HG03280 (cell line): ENCODE data around the gene APOBEC3F.
A peak's percentile ranks its signal among the peaks of the same experiment; 100 is the strongest.
"Not testable (repeated sequence)": the region's sequence is repeated elsewhere in the genome, so short reads cannot be mapped to it uniquely, and the experiment has no call there.

Experiments used
- ATAC-seq: cut with Tn5 transposase; IDR thresholded peaks from one replicate; pipeline ENCODE4 v1.9.1; 2021; ENCODE audit warnings: mild to moderate bottlenecking, moderate library complexity; ENCODE audit not compliant: unreplicated experiment

The APOBEC3F gene

DNA sequence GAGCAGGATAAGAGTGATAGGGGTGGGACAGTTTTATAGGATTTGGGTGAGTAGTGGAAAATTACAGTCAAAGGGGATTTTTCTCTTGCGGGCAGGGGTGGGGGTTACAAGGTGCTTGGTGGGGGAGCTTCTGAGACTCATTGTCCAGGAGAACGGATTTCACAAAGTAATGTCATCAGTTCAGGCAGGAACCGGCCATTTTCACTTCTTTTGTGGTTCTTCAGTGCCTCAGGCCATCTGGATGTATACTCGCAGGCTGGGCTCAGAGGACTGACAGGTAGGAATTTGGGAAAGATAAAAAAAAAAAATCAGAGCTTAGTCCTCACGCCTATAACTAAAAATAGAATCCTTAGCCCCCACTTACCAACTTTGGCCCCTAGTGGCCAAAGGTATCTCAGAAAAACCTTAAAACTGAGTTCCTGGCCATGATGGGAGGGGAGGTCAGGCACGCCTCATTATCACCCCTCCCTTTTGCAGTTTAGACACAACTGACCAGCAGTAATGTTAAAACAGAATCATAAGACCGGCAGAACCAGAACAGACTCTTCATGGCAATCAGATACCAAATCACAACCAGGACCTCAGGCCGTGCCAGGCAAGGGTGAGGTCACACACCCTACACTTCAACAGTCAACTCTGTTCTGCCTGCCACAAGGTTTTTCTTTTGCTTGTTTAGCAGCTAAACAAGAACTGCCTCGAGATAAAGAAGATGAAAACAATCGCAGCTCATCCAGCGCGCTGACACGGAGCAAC lies 27.5 kb downstream of the APOBEC3F start:
- no peak for ATAC-seq

DNA sequence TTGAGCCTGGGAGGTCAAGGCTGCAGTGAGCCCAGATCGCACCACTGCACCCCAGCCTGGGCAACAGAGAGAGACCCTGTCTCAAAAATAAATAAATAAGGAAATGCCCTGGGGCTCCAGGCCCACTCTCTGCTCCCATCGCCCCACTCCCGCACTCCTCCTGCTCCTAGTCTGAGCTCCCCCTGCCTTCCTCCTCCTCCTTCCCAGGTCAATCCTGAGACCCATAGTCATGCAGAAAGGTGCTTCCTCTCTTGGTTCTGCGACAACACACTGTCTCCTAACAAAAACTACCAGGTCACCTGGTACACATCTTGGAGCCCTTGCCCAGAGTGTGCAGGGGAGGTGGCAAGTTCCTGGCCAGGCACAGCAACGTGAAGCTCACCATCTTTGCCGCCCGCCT lies 29.5 kb downstream of the APOBEC3F start:
- ATAC-seq, result no peak

DNA sequence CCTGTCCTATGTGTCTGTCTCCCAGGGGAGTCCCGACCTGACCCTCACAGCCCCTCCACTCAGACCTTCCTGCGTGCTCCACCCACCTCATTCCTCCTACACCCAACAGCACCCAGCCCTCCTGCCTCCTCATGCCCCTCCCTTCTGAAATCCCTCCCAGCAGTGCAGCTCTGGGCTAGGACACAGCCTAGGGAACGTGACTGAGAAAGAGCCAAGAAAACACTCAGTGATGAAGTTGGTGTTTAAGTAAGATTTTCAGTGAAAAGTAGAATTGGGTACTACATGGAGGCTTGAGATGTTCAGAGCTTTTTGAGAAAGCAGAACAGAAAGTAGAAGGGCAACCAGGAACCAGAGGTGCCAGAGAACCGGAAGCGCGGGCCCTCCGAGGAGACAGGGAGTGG lies 31.9 kb downstream of the APOBEC3F start:
- not testable (repeated sequence) for ATAC-seq

DNA sequence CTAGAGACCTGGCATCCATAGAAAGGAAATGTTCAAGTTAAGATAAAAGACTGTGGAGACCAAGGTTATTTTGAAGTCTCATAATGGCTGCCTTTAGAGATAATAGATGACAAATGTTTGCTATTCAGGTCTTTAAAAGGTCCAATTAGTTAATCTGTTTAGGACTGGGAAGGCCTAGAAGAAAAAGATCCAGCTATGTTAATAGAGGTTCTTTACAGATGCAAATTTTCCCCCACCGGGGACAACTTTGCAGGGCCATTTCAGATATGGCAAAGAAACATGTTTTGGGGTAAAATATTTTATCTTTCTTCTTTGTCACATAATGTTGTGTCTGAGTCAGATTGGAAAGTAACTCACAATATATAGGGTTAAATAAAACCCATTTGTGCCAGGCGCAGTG lies 33.3 kb downstream of the APOBEC3F start:
- no peak for ATAC-seq

DNA sequence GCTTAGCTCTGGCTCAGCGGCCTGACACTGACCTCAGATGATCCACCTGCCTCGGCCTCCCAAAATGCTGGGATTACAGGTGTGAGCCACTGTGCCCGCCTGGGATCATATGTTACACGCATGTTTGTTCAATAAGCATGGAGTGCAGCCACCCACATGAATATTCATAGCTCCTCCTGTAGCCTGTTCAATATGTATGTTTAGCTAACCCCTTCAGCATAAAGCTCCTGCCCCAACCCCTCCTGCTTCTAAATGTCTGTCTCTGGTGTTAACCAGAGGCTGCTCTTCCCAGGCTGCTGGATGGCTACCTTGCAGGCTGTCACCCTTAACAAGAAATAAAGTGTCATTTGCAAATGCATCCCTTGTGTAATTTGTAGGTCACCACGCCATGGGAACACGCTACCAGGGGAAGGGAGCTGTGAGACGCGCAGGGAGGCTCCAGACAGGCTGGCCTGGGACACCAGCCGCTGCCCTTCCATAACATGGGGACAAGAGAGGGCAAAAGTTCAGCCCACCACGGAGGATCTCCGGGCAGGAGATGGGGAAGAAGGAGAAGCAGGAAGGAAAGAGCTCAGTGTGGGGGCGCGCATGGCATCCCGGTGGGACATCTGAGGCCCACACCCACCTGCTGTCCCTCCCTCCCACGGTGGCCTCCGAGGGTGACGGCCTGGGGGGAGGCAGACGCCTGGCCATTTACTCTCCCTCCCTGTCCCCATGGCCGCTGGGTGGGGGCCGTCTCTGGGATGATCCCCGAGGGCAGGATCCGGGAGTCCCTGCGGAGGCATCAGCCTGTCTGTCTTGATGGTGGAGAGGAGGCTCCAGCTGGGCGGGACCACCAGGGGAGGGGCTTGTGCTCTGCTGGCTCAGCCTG lies 35.7 kb downstream of the APOBEC3F start:
- not testable (repeated sequence) for ATAC-seq

DNA sequence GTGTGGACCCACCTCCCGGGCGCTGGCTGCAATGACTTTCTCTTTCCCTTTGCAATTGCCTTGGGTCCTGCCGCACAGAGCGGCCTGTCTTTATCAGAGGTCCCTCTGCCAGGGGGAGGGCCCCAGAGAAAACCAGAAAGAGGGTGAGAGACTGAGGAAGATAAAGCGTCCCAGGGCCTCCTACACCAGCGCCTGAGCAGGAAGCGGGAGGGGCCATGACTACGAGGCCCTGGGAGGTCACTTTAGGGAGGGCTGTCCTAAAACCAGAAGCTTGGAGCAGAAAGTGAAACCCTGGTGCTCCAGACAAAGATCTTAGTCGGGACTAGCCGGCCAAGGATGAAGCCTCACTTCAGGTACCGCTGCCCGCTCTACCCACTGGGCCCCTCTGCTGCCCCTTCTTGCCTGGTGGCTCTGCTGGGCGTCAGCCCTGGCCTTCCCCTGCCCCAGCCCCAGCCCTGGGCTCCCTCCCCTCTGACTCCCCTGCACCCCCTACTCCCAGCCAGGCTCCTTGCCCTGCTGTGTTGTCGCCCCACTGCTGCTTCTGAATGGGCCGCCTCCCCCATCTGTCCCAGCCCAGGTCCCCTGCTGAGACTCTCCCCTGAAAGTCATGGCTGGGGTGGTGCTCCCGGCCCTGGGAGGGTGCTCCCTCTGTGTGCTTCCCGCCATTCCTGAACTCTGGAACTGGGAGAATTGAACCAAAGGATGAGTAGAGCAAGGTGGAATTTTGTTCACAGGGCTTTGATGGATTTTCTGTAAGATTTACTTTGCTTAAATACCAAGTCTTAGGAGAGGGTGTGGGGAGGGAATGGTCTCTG lies 36.6 kb downstream of the APOBEC3F start, which contains the start of gene APOBEC3G:
Gene APOBEC3G (plus strand): TSS at position 250 of the 815 bp plus-strand sequence. CDS start 87 bp downstream, at position 337.
- ATAC-seq, result peak; percentile 81

DNA sequence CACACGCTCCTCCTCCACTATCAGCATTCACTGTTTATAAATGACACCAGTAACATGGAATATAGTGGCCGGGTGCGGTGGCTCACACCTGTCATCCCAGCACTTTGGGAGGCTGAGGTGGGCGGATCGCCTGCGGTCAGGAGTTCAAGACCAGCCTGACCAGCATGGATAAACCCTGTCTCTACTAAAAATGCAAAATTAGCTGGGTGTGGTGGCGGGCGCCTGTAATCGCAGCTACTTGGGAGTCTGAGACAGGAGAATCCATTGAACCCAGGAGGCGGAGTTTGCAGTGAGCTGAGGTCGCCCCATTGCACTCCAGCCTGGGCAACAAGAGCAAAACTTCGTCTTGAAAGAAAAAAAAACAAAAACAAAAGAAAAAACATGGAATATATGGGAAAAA lies 37.2 kb downstream of the APOBEC3F start:
- ATAC-seq, result not testable (repeated sequence)

DNA sequence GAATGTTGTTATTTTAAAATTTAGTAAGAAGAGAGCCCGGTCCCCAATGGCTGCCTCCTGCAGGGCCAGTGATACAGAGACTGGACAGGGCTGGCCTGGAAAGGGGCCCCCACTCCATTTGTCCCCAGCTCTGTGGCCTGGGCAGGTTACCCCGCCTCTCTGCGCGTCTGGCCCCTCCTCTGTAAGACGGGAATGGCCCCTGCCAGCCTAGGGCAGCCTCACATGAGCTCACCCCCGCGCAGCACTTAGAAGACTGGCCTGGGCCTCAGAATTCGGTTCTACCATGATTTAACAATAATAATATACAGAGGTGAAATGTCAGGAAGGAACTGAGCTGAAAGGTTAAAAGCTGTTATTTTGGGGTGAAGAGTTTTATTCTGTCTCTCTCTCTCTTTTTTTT lies 37.7 kb downstream of the APOBEC3F start:
- no peak for ATAC-seq

DNA sequence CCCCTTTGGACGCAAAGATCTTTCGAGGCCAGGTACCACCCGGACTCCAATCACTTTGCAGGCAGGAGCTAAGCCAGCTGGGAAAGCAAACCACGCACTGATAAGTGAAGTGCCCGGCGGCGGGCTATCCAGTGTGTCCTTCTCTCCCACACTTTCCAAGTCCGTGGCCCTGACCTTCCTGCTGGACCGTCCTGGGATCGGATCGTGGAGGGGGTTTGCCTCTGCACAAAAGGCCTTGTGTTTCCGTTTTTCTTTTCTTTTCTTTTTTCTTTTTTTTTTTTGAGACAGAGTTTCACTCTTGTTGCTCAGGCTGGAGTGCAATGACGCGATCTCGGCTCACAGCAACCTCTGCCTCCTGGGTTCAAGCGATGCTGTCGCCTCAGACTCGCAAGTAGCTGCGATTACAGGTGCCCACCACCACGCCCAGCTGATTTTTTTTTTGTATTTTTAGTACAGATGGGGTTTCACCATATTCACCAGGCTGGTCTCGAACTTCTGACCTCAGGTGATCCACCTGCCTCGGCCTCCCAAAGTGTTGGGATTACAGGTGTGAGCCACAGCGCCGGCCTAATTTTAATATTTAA lies 38.5 kb downstream of the APOBEC3F start:
- ATAC-seq, result not testable (repeated sequence)

DNA sequence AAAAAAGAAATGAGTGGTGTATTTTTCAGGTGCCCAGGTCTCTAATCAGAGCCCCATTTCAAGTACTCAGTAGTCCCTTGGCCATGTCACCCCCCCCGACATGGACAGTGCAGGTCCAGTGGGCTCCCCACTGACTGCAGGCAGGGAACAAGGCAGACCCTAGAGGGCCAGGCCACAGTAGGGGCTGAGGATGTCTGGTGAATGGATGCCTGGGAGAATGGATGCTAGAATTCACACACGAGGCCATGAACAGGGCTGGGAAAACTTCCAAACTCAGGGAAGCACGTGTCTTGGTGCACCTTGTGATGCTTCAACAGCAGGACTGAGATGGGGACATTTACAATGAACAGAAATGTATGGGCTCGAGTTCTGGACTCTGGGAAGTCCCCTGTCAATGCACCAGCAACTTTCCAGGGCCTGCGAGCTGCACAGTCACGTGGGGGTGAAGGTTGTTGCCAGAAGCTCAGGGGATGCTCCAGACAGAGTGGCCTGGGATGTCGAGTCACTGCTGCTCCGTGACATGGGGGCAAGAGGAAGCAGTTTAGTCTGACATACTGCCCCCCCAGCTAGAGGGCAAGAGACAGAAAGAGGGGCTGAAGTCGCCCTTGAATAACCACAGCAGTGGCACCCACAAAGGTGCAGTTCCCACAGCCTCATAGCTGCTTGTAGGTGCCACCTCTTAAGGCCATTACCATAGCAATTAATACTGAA lies 39.5 kb downstream of the APOBEC3F start:
- no peak for ATAC-seq

DNA sequence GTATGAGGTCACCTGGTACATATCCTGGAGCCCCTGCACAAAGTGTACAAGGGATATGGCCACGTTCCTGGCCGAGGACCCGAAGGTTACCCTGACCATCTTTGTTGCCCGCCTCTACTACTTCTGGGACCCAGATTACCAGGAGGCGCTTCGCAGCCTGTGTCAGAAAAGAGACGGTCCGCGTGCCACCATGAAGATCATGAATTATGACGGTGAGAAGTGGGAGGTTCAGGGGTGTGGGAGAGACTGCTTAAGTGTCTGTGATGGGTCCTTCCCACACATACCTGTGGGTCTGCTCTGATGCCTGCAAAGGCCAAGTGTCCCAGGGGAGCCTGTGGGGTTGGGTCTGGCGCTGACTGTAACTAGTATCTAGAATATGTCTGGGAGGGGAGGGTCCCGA lies 40.4 kb downstream of the APOBEC3F start:
- no peak for ATAC-seq

DNA sequence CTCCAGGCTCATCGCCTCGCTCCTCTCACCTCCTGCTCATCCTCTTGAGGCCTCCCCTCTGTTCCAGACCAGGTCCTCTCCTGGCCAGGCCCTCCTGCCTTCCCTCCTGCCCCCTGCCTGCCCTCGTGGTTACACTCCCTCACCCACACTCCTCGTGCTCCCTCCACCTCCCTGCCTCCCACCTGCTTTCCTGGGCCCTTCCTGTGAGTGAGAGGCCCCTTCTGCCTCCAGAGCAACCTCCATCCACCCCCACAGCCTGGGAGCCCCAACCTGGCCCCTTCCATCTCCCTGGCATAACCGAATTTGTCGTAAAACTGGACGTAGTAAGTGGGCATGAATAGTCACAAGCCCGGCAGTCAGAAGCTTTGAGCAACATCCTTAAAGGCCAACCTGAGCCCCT lies 40.9 kb downstream of the APOBEC3F start:
- ATAC-seq, result no peak

DNA sequence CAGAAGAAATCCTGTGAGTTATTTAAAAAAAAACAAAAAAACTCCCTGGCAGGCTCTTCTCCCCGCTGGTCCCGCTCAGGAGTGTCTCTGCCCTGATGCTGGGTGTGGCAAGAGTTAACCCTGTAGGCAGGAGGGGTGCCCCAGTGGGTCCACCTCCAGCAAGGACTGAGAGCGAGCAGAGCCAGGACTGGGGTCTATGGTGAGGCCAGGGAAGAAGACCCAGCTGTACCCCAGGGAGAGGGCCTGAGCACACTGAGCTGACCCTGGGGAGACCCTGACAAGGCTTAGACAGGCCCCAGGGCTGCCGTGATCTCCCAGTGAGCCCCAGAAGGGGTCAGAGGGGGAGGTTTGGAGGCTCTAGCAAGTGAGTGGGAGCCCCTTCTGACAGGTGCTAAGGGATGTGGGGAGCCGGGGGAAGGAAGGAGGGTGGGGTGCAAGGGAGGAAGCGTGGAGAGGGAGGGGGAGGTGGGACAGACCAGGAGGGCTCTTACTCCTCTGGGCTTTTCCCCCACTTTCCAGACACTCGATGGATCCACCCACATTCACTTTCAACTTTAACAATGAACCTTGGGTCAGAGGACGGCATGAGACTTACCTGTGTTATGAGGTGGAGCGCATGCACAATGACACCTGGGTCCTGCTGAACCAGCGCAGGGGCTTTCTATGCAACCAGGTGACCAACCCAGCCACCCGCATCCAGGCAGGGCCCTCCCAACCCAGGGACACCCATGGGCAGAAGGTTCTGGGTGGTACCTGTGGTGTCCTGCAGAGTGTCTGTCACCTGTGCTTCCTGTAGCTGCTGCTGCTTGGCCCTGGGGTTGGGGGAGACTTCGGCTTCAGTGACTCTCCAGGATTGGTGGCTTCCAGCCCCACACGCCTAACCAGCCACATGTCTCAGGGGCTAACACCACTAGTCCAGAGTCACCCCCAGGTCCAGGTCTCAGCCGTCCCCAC lies 42.8 kb downstream of the APOBEC3F start:
- no peak for ATAC-seq

DNA sequence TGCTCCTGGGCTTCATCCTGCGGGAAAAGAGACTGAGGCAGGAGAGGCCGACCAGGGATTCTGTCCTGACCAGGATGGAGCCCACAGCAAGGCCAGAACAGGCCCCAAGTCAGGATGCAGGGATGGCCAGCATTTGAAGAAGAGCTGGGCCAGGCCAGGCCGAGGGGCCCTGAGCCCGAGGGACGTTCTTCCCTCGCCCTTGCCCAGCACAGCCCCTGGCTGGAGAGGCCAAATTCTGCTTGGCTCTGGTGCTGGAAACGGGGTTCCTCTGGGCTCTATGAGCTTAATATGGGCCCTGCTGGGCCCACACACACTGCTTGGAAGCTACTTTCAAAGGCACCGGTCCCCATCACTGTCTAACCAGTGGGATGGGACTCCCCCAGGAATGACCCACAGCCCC lies 44.0 kb downstream of the APOBEC3F start:
- no peak for ATAC-seq

DNA sequence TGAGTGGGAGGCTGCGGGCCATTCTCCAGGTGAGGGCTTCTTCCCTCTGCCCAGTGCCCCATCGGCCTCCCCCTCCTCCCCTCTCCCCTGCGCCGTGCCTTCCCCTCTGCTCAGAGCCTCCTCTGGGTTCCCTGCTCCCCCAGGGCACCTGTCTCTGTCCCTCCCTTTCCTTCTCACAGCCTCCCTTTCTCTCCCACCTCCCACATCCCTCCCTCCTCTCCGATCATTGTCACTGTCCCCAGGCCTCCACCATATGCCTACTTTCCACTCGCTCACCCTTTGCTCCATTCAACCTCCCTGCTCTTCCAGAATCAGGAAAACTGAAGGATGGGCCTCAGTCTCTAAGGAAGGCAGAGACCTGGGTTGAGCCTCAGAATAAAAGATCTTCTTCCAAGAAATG lies 46.4 kb downstream of the APOBEC3F start:
- no peak for ATAC-seq

DNA sequence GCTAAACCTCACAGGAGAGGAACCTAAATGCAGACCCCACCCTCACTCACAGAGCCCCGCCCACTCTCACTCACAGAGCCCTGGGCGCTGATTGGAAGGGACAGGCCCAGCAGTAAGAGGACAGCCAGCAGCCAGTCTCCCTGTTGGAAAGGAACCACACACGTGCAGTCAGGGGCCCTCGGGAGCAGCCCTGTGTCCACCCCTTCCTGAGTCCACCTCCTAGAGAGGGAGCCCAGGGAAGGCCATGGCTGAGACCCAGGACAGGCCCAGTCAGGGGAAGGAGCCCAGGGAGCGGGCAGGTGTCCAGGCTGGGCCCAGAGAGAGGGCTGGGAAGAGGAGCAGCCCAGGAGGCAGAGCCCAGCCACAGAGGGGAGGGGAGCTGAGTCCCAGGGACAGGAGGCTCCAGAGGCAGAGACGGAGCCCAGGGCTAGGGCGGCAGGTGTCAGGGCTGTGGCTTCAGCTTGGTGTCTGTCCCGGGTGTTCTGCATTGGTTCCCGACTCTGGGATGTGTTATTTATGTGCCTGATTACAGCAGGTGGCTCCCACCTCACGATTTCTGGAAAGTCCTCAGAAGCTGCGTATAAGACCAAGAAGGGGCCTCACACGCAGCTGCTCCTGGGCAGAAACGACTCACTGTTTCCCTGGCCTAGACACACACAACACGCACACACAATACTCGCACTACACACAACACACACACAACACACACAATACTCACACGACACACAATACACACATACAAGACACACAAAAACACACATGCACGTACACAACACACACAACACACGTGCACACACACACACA lies 47.4 kb downstream of the APOBEC3F start:
- ATAC-seq, result no peak

DNA sequence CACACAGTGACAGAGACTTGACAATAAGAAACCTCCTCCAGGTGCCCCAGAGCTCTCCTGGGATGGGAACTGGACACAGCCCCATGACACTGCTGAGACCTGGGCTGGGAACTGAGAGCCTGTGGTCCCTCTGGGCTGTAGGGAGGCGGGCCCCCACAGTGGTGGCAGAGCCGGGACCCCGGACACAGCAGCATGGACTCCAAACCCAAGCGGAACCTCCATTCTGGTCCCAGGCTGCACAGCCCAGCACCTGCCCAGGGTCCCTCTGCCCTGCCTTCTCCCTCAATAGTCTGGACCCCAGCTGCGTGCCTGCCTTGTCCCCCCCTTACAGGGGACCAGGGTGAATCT lies 48.0 kb downstream of the APOBEC3F start:
- ATAC-seq, result no peak

DNA sequence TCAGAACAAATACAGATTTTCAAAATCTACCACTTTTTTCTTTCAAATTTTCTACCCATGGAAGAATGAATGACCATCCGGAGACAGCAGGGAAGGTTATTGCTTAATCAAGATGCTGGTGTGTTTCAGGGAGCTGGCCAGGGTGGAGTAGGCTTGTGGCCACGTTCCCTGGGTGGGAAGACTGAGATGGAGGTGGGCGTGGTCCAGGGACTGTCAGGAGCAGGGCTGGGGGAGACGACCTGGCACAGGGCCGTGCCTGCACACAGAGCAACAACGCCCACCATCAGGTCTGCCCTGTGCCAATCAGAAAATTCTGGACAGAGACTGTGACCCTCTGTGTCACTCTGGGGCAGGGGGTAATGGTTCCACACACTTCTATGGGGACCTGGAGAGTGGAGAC lies 49.3 kb downstream of the APOBEC3F start:
- no peak for ATAC-seq
